ENCODE measurements around the gene RNF180. TPM values are rescaled to one million over a fixed set of nuclear protein-coding genes. Genes with fewer than 3 reads are reported as not detected.

RNF180 gene
- total and polyA plus RNA-seq, 2 of the 13 experiments (the other 11 are each of a cell fraction or from before 2014, with no cell fraction given) = 0.20 TPM; not detected in 1

DNA sequence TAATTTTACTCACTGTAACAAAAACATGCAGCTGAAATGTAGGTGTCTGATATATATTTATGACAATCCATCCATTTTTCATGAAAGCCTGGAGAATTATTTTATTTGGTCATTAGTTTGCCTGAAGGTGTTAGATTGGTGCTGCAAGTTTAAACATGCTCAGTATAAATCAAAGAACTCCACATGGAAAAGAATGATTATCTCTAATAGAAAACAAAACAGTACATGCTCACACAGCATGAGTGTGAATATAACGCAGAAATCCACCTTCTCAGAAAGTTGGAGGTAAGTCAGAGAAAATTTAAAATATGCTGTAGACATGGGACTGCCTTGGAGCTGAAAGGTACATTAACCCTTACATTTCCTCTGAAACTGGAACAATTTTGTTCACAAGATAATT lies 174.7 kb downstream of the RNF180 start:
- Histone ChIP-seq H3K9ac (ENCODE audit: insufficient read depth, low read depth, low read length) (no peak overlapping the region), H4K20me1 (ENCODE audit: insufficient read depth, low read length) (no peaks in the 10 kb centered on the region), H3K27ac (ENCODE audit: extremely low read length, insufficient read depth, low read length) (no peak overlapping the region), H3K27me3 (ENCODE audit: control insufficient read depth in 1 of 2, insufficient read depth in 2 of 2, low read length in 2 of 2) (no peaks in the 10 kb centered on the region; a peak in 1 of 5 replicates), H3K36me3 (replicated peaks in 1 of 2; ENCODE audit: control insufficient read depth in 1 of 2, insufficient read depth in 2 of 2, low read length in 2 of 2) (no peaks in the 10 kb centered on the region), H3K4me3 (replicated peaks in 1 of 3; ENCODE audit: insufficient read depth in 1 of 3, low read depth in 2 of 3, low read length in 3 of 3) (no peak overlapping the region), H3K79me2 (ENCODE audit: insufficient read depth, low read length) (no peaks in the 10 kb centered on the region), H3K4me1 (ENCODE audit: insufficient read depth, low read length) (no peaks in the 10 kb centered on the region), H3K4me2 (ENCODE audit: low read depth, low read length) (no peak overlapping the region), H2AFZ (ENCODE audit: low read length) (no peak overlapping the region), H3K9me3 (ENCODE audit: low read length) (no peaks in the 10 kb centered on the region)
- TF ChIP-seq CREM (IDR thresholded peaks at IDR 0.05) = no peak
- TF ChIP-seq CREM (CRISPR knock-in tag; IDR thresholded peaks at IDR 0.05) = no peak
- no peak for TF ChIP-seq CERS6 (CRISPR knock-in tag; IDR thresholded peaks at IDR 0.05)
- TF ChIP-seq U2AF1 (optimal IDR thresholded peaks at IDR 0.05; ENCODE audit: low read depth, low read length) = no peak
- TF ChIP-seq FOXK1 (CRISPR knock-in tag; IDR thresholded peaks at IDR 0.05; ENCODE audit: borderline replicate concordance, low read depth) = no peak
- no peak for TF ChIP-seq ZZZ3 (CRISPR knock-in tag; IDR thresholded peaks at IDR 0.05; ENCODE audit: borderline replicate concordance)
- TF ChIP-seq, protein P1, sequence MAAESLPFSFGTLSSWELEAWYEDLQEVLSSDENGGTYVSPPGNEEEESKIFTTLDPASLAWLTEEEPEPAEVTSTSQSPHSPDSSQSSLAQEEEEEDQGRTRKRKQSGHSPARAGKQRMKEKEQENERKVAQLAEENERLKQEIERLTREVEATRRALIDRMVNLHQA (CRISPR knock-in tag; IDR thresholded peaks at IDR 0.05) = no peak
- no peak for TF ChIP-seq KLF9 (CRISPR knock-in tag; IDR thresholded peaks at IDR 0.05; ENCODE audit: low read depth)
- no peak for TF ChIP-seq RORA (CRISPR knock-in tag; IDR thresholded peaks at IDR 0.05)
- TF ChIP-seq ZNF614 (CRISPR knock-in tag; IDR thresholded peaks at IDR 0.05; ENCODE audit: borderline replicate concordance) = no peak
- TF ChIP-seq KDM5B (CRISPR knock-in tag; IDR thresholded peaks at IDR 0.05; ENCODE audit: borderline replicate concordance) = no peak
- TF ChIP-seq, protein P2, sequence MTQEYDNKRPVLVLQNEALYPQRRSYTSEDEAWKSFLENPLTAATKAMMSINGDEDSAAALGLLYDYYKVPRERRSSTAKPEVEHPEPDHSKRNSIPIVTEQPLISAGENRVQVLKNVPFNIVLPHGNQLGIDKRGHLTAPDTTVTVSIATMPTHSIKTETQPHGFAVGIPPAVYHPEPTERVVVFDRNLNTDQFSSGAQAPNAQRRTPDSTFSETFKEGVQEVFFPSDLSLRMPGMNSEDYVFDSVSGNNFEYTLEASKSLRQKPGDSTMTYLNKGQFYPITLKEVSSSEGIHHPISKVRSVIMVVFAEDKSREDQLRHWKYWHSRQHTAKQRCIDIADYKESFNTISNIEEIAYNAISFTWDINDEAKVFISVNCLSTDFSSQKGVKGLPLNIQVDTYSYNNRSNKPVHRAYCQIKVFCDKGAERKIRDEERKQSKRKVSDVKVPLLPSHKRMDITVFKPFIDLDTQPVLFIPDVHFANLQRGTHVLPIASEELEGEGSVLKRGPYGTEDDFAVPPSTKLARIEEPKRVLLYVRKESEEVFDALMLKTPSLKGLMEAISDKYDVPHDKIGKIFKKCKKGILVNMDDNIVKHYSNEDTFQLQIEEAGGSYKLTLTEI (CRISPR knock-in tag; conservative IDR thresholded peaks at IDR 0.05) = no peak
- no peak for TF ChIP-seq ZFP37 (CRISPR knock-in tag; IDR thresholded peaks at IDR 0.05; ENCODE audit: borderline replicate concordance)
- BruUV-seq (replicated peaks) = no TSS peak
- DNase-seq (ENCODE audit: low spot score) = no peak
- in situ Hi-C loops (cut with HindIII; ENCODE audit: extremely low pct_ligation_motif_present, low pct_unique_long_range_greater_than_20kb) (no loop called here), intact Hi-C loops (cut with micrococcal nuclease; ENCODE audit: unreplicated experiment) (no loop called here)
- ChIA-PET POLR2A (no interaction called here), CTCF (ENCODE audit: low intra/inter-chr PET ratio, low total read pairs) (no interaction called here)
- 0% methylated on average over 1 of the region's 1 CpG for WGBS (ENCODE audit: low lambda C conversion rate)
- no peak for ATAC-seq
- no peak for FAIRE-seq

Data from HepG2 (cell line).